Stimulated activated CD8-positive, alpha-beta memory T cell treated with anti-CD3 and anti-CD28 coated beads, Interleukin-7, amount 100 ng/mL, for 4 hours (primary cell): ENCODE data around the gene ACACA.
"Not testable (repeated sequence)": the region's sequence is repeated elsewhere in the genome, so short reads cannot be mapped to it uniquely, and the experiment has no call there.

Experiments used
- DNase-seq, 2 donors: peaks; one replicate each; pipeline ENCODE4 v3.0.0-alpha.2; 2020; ENCODE audit warnings: low read depth in 2 of 2

Gene ACACA

GRCh38 chr17:37406635-37407461 is at the start of gene ACACA, which contains the start of gene TADA2A:
TSS of gene ACACA (minus strand) at chr17:37406836. CDS start at chr17:37406299, 537 bp downstream.
TSS of gene TADA2A (plus strand) at chr17:37406886. CDS start at chr17:37411366, 4,480 bp downstream.
- peak; percentile 43 to 73 for DNase-seq

DNA sequence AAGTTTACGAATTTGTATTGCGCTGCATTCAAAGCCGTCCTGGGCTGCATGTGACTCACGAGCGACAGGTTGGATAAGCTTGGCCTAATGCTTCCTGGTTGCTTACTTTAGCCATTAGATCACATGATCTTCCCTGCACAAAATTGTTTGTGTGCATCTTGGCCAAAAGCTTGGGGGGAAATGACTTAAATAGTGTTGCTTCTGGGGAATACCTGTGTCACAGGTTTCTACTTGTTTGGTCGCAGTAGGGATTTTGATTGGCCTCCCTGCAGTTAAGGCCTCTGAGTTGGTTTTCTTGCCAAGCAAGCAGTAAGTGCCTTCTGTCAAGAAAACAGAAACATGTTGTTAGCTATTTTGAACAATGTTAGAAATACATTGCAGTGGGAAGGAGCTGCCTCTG is 43.5 kb upstream of the ACACA start:
- DNase-seq: no peak

DNA sequence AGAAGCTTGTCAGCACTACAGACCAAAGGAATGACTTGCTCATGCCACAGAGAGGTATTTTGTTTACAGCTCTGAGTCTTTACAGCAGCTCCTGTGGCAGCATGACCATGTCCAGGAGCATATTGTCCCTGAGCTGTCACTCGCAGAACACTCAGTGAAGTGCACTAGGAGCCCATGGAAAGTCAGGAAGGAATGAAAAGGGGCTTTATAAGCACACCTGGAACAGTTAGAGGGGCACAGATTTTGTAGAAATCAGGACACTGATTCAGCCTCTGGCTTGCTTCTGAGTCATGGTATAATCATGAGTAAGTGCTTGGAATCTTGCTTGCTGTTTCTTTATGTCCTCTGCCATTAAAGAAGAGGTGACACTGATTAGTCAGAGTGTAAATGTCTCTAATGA is 41.0 kb upstream of the ACACA start:
- no peak for DNase-seq

DNA sequence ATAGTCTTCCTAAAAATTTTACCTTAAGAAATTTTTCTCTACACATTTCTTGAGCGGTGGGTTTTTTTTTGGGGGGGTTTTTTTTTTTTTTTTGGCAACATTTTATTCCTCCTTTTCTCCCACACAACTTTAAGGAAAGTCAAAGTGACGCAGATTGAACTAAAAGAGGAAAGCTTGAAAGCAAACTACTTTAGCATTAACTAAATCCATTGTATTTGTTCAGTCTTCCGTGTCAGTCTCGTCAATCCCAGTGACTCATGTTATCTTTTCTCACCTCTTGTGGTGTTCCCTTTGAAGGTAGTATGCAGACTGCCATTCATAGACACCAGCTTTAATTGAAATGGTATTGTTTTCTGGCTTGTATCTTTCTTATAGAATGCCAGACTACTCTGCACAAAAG is 39.4 kb upstream of the ACACA start:
- no peak for DNase-seq

GRCh38 chr17:37441369-37442014 is 34.9 kb upstream of the ACACA start:
- not testable (repeated sequence) for DNase-seq

- DNase-seq: no peak
Measured at GRCh38 chr17:37440424-37440823, 33.8 kb upstream of the ACACA start.

DNA sequence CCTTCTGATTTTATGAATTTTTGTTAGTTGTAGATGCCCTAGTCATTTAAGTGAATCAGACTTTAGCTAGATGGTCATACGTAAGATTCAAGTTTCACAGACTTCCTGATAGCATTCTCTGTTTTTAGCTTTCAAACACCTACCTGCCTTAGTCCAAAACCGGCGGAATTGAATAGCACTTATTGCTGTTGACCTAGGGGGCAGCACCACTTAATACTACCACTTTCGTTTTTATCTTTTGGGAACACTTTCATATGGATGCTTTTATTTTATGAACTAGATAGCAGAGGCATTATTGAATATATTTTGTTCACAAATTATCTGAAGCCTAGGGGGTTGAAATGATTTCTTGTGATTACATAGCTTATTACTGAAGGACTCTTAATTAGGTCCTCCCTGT is 31.5 kb upstream of the ACACA start:
- DNase-seq: no peak

GRCh38 chr17:37432671-37433070 is 26.0 kb upstream of the ACACA start:
- DNase-seq: no peak

GRCh38 chr17:37430051-37430627 is 23.5 kb upstream of the ACACA start:
- no peak for DNase-seq

- no peak for DNase-seq
Measured at GRCh38 chr17:37429453-37429852, 22.8 kb upstream of the ACACA start.

GRCh38 chr17:37429039-37429438 is 22.4 kb upstream of the ACACA start:
- no peak for DNase-seq

DNA sequence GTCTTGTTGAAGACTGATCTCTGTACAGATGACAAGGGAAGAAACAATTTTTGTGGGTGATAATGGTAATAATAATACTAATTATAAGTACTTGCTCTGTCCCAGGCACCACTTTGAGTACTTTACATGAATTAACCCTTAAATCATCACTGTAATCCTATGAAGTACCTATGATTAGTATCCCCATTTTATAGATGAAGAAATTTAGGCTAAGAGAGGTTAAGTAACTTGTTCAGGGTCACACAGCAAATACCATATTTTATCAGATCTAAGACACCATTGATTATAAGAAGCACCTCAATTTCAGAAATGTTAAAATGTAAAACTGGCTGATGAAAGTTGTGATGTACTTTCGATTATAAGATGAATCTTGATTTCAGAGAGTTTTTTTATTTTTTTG is 18.6 kb upstream of the ACACA start:
- no peak for DNase-seq

GRCh38 chr17:37422971-37423625 is 16.5 kb upstream of the ACACA start:
- DNase-seq: no peak

DNA sequence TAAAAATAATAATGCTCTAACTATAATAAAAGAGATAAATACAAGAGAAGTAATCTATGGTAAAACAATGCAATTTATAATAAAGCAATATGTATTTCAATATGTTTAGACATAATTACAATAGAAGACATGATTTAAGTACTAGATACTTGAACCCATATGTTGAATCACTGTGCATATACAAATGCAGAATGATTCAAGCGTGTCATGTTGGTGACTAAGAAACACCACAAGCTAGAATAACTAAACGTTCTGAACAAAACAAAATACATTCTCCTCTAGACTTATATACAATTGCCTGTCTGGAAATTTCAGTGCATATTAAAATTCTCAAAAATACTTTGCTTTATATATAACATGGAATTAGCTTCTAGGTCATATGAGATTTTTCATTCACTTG is 11.2 kb upstream of the ACACA start:
- DNase-seq: no peak

GRCh38 chr17:37413875-37414519 is 7.4 kb upstream of the ACACA start:
- no peak for DNase-seq

- DNase-seq: no peak
Measured at GRCh38 chr17:37410357-37410756, 3.7 kb upstream of the ACACA start.

DNA sequence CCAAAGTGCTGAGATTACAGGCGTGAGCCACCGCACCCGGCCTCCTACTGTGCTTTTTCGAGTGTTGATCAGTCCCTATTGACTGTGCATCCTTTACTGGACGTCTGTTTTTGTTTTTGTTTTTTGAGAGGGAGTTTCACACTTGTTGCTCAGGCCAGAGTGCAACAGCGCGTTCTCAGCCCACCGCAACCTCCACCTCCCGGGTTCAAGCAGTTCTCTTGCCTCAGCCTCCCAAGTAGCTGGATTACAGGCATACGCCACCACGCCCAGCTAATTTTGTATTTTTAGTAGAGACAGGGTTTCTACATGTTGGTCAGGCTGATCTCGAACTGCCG is 1.5 kb upstream of the ACACA start:
- DNase-seq: not testable (repeated sequence)

DNA sequence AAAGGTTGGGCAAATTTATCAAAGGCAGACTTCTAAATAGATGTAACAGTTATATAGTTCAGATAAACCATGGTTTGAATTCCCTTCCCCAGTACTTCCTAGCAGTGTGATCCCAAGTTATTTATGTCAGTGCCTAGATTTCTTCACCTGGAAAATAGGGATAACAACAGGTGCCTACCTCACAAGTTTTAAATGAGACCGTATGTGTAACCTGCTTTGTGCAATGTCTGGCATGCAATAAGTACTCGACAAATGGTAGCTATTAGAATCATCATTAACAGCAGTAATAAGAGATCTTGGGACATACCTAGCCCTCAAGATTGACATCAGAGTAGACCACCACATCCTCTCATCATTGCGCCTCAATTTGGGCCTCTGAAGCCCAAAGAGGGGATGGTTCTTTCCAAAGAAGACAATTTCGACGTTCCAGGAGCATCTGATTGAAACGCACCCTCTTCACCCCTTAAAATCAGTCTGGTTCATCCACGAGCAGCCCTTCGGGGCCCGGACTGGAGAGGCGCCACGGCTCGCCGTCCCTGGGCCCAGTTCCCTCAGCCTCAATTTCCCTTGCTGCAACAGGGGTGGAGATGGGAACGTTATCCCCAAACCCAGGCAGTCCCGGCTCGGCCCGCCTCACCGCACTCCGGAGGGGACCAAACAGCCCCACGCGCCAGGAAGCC is 541 bp downstream of the ACACA start:
- no peak for DNase-seq

GRCh38 chr17:37405522-37405921 is 1.1 kb downstream of the ACACA start:
- not testable (repeated sequence) for DNase-seq

- DNase-seq: no peak
Measured at GRCh38 chr17:37400505-37400904, 6.1 kb downstream of the ACACA start.

DNA sequence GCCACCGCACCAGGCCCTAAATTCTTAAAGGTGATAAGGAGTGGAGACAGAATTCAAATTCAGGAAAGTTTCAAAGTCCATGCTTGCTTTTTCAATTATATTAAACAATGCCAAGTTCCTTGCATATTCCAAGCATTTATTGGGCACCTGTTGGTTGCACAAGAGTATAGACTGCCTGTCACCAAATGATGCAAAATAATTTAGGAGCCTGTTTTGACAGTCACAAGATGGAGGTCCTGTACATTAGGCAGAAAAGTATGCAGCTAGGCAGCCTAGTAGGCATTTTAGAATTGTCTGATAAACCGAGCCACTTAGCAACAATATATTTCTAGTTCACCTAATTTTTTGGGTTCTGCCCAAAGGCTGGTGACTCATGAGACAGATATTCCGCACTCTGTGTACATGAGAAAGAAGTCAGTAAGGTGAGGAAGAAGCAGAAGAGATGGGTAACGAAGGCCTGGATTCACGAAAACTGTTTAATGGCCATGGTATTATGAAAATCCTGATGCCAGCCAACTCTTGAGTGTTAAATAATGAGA is 7.3 kb downstream of the ACACA start:
- DNase-seq: no peak
